RWPE2 (cell line): ENCODE measurements around the gene ZBTB11.

ENCODE experiments used
- ATAC-seq: fragments of 200-7000 bp; cut with Tn5 transposase; 3 replicates; pipeline ENCODE4 v1.9.1; 2021; ENCODE audit warnings: low read depth
- DNase-seq: peaks from one replicate; pipeline ENCODE4 v3.0.0-alpha.2; 2020; ENCODE audit warnings: low spot score
- H3K27ac ChIP-seq: fragments of 450-650 bp; 2 replicates; pipeline ENCODE4 v1.5.1; 2017; ENCODE audit warnings: mild to moderate bottlenecking; ENCODE audit not compliant: poor library complexity, severe bottlenecking
- H3K27me3 ChIP-seq: fragments of 250-450 bp; sonication (Bioruptor Pico); 2 replicates; pipeline ENCODE4 v1.5.1; 2021; ENCODE audit warnings: mild to moderate bottlenecking, moderate library complexity; ENCODE audit not compliant: insufficient read depth, poor library complexity, severe bottlenecking
- H3K36me3 ChIP-seq: fragments of 250-450 bp; sonication (Bioruptor Pico); 2 replicates; pipeline ENCODE4 v1.5.1; 2020; ENCODE audit warnings: low read depth, mild to moderate bottlenecking, moderate library complexity
- H3K4me1 ChIP-seq: fragments of 250-450 bp; sonication (Bioruptor Pico); 2 replicates; pipeline ENCODE4 v1.5.1; 2021; ENCODE audit warnings: mild to moderate bottlenecking, moderate library complexity; ENCODE audit not compliant: insufficient read depth, poor library complexity, severe bottlenecking
- H3K4me3 ChIP-seq: fragments of 250-450 bp; sonication (Bioruptor Pico); 2 replicates; pipeline ENCODE4 v1.5.1; 2021; ENCODE audit warnings: mild to moderate bottlenecking, moderate library complexity; ENCODE audit not compliant: severe bottlenecking
- H3K9me3 ChIP-seq: fragments of 250-450 bp; sonication (Bioruptor Pico); 2 replicates; pipeline ENCODE4 v1.5.1; 2021; ENCODE audit warnings: mild to moderate bottlenecking, moderate library complexity; ENCODE audit not compliant: severe bottlenecking
- CTCF ChIP-seq: fragments of 450-650 bp; IDR thresholded peaks from one replicate; pipeline ENCODE4 v1.5.1; 2017; ENCODE audit warnings: mild to moderate bottlenecking, moderate library complexity; ENCODE audit not compliant: poor library complexity, severe bottlenecking

Gene ZBTB11

GRCh38 chr3:101722394-101723173 is 45.7 kb upstream of the ZBTB11 start:
- Histone ChIP-seq H3K4me1 (peaks cover 39% of the 10 kb centered on the region), H3K4me3 (no peak overlapping the region), H3K27me3 (no peaks in the 10 kb centered on the region), H3K27ac (peak overlapping the region; percentile 74), H3K36me3 (peaks cover 17% of the 10 kb centered on the region), H3K9me3 (no peaks in the 10 kb centered on the region)
- no peak for DNase-seq
- no peak for TF ChIP-seq CTCF
- ATAC-seq, result no peak

GRCh38 chr3:101720851-101721840 is 44.2 kb upstream of the ZBTB11 start:
- ATAC-seq, result peak; percentile 33
- H3K4me1 ChIP-seq, result peaks cover 36% of the 10 kb centered on the region
- no peak for DNase-seq
- H3K27me3 ChIP-seq, result no peaks in the 10 kb centered on the region
- H3K4me3 ChIP-seq, result no peak overlapping the region
- H3K36me3 ChIP-seq, result peaks cover 2% of the 10 kb centered on the region; the same call in 1 of the 2 replicates
- peak overlapping the region; percentile 74 for H3K27ac ChIP-seq
- H3K9me3 ChIP-seq, result no peaks in the 10 kb centered on the region
- TF ChIP-seq CTCF, result no peak

- Histone ChIP-seq H3K9me3 (no peaks in the 10 kb centered on the region), H3K4me3 (no peak overlapping the region), H3K27ac (no peak overlapping the region), H3K36me3 (no peaks in the 10 kb centered on the region), H3K27me3 (no peaks in the 10 kb centered on the region), H3K4me1 (peaks cover 32% of the 10 kb centered on the region)
- DNase-seq (no peak), ATAC-seq (no peak)
- TF ChIP-seq CTCF, result no peak
Measured at GRCh38 chr3:101719604-101720185, 42.8 kb upstream of the ZBTB11 start.

- Histone ChIP-seq H3K27ac (no peak overlapping the region), H3K9me3 (no peaks in the 10 kb centered on the region), H3K36me3 (no peaks in the 10 kb centered on the region), H3K4me3 (no peak overlapping the region), H3K4me1 (peaks cover 26% of the 10 kb centered on the region), H3K27me3 (no peaks in the 10 kb centered on the region)
- no peak for TF ChIP-seq CTCF
- DNase-seq (no peak), ATAC-seq (no peak)
Measured at GRCh38 chr3:101718455-101718854, 41.5 kb upstream of the ZBTB11 start.
